HG02763 (cell line): Measurements from ENCODE around the gene SUPT3H.

Experiments
- ATAC-seq: cut with Tn5 transposase; IDR thresholded peaks from one replicate; pipeline ENCODE4 v1.9.1; 2021; ENCODE audit warnings: mild to moderate bottlenecking, moderate library complexity; ENCODE audit not compliant: unreplicated experiment

Gene SUPT3H

DNA sequence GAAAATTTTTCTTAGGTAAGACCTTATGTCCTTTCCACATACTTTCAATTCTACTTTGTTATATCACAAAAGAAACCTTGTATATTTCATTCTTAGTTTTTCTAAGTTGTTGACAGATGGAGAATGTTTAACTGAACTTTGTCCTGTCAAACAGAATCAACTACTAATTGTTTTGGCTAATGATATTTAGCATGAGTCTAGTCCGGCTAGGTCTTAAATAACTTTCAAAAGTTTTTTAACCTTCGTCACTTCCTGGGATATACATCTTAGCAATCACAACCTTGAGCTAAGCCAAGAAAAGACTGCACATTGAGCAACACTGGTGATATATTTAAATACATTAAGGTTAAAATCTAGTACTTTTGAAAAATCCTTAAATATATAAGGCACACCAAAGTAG, 112.5 kb downstream of the SUPT3H start:
- no peak for ATAC-seq

DNA sequence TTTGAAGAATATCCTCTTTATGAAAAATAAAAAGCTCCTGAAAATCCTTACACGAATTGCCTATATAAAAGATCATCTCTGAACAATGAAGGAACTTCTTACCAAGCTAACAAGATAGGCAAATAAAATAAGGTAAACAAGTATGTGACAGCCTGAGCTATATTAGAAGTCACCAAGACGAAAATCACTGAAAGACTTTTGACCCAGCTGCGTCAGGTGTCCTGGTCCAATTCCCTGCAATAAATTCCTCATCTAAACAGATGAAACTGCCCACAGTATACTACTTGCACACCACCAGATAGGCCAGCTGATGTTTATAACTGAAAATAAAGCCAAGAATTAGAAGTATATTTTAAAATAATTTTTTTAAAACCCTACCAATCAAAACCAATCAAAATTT, 117.0 kb downstream of the SUPT3H start:
- no peak for ATAC-seq

DNA sequence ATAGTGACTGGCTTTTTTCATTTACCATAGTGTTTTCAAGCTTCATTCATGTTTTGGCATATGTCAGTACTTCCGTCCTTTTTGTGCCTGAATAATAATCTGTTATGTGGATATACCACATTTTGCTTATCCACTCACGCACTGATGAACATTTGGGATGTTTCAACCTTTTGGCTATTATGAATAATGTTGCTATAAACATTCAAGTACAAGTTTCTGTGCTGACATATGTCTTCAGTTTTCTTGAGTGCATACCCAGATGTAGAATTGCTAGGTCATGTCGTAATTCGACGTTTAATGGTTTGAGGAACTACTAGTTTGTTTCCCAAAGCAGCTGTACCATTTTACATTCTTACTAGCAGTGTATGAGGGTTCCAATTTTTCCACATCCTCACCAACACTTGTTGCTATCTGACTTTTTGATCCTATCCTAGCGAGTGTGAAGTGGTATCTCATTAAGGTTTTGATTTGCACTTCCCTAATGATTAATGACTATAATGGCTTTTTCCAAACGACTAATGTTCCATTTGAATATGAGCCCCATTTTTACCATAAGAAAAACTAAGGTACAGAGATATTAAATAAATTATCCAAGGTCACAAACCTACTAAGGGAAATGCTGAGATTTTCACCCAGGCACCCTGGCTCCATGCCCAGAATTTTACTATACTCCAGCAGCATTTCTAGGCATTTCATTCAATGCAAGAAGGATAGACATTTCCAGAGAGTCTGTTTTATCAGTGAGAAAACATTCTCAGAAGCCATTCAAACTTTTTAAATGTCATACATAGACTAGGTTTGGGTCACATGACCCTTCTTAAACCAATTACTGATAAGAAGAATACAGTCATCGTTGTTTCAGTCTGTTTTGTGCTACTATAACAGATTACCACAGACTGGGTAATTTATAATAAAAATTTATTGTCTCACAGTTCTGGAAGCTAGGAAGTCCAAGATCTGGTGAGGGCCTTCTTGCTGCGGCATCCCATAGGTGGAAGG, 120.7 kb downstream of the SUPT3H start:
- no peak for ATAC-seq

DNA sequence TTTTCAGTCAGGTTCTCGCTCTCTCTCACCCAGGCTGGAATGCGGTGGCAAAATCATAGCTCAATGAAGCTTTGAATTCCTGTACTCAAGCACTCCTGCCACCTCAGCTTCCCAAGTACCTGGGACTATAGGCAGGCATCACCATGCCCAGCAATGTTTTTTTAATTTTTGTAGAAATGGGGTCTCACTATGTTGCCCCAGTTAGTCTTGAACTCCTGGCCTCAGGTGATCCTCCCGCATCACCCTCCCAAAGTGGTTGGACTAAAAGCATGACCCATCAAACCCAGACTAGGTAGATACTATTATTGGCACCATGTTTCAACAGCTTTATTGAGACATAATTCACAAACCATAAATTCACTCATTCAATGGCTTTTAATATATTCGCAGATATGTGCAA, 122.3 kb downstream of the SUPT3H start:
- no peak for ATAC-seq

DNA sequence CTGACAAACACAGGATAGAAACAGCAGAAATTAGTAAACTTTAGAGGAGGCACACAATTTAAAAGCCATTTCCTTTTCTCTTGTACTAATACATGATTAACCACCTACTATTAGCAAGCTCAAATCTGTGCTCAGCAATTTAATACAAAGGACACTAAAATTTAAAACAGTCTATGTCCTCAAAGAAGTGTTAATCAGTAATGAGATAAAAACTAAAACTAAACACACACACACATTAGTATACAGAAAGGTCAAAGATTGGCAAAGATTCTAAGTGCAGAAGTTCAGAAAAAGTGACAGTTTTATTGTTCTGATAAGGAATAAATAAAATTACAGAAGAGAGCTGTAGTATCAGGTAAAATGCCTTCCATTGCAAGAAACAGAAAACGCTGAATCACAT, 123.5 kb downstream of the SUPT3H start:
- no peak for ATAC-seq

DNA sequence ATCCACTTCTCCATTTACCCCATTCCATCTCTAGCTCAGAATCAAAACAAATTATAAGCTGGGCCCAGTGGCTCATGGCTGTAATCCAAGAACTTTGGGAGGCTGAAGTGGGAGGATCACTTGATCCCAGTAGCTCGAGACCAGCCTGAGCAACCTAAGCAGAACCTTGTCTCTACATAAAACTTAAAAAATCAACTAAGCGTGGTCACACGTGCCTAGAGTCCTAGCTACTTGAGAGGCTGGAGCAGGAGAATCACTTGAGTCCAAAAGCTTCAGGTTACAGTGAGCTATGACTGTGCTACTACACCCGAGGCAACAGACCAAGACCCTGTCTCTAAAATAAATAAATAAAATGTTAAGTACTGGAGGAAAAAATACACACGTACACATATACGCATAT, 124.3 kb downstream of the SUPT3H start:
- no peak for ATAC-seq

DNA sequence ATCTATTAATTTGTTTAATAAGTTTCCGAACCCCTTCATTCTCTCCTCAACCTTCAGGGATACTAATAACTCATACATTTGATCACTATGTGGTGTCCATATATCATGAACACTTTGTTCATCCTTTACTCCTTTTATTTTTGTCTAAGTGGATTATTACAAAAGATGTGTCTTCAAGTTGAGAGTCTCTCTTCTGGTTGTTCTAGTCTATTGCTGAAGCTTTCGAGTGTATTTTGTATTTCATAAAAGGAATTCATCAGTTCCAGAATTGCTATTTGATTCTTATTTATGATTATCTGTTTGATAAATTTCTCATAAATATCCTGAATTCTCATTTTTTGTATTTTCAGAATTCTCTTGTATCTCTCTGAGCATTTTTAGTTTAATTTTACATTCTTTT, 146.1 kb downstream of the SUPT3H start:
- ATAC-seq, result no peak

DNA sequence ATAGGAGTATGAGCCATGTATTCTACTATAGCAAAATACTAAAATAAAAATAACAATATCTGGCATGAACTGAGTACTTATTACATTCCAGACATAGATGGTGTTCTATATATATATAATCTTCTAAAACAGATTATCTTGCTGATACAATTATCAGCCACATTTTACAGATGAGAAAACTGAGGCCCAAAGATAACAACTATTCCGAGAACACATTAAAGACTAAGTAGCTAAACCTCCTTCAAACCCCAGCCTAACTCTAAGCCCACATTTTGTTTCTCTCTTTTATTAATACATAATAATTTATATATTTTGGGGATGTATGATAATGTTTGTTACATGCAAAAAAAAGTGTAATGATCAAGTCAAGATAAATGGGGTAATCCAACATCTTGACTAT, 148.3 kb downstream of the SUPT3H start:
- ATAC-seq, result no peak

DNA sequence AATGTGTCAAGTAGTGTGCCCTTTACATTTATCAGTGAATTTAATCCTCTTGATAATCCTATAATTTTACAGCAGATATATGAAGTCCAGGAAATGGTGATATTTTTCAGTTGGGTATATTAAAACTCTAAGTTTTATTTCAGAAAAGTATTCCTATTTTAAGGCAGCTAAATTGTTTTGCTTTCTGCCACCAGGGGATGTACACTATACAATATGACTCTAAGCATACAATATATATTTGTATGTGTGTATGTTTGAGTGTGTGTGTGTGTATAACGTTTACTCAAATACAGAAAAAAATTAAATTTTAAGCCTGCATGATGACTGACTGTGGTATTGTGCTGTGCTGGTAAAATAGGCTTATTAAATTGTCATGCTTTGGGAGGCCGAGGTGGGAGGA, 151.7 kb downstream of the SUPT3H start:
- no peak for ATAC-seq

DNA sequence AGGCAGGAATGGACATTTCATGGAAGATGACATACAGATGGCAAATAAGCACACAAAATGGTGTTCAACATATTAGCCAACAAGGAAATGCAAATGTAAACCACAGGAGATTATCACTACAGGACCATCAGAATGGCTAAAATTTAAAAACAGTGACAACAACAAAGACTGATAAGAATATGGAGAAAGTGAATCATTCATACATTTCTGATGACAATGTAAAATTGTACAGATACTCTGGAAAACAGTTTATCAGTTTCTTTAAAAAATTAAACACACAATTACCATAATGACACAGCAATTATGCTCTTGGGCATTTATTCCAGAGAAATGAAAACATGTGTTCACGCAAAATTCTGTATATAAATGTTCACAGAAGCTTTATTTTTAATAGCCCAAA, 155.4 kb downstream of the SUPT3H start:
- ATAC-seq, result no peak

DNA sequence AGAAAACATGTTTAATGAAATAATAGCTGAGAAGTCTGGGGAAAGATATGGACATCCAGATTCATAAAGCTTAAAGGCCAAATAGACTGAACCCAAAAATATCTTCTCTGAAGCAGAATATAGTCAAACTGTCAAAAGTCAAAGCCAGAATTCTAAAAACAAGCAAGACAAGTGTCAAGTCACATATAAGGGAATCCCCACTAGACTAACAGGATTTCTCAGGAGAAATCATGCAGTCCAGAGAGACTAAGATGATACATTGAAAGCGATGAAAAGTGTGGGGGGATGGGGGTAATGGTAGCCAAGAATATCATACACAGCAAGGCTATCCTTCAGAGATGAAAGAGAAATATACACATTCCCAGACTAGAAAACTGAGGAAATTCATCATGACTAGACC, 162.0 kb downstream of the SUPT3H start:
- no peak for ATAC-seq

DNA sequence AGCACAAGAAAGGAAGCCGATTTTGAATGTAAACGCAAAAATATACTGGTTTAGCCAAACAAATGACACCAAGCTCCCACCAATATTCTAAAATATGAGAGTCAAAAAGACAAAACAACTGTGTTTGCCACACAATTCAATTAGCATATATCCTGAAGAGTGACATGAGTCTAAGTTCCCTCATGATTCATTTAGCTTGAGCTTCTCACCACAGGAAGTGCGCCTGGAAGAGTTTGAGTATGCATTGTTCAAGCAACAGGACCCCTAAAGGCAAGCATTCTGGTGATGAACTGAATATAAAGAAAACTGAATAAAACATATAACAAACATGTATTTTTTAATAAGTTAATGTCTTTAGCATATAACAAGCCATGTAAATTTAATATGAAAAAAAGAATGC, 164.8 kb downstream of the SUPT3H start:
- no peak for ATAC-seq

DNA sequence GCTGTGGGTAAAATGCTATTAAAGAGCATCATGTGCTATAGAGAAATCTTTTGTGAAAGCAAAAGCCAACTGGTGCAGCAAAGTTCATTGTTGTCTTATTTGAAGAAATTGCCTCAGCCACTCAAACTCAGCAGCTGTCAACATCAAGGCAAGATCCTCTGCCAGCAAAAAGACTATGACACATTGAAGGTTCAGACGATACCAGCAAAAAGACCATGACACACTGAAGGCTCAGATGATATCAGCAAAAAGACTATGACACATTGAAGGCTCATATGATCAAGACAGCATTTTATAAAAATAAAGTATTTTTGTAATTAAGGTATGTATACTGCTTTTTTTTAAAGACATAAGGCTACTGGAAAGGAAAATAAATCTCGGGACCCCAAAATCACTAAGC, 168.0 kb downstream of the SUPT3H start:
- ATAC-seq, result no peak

DNA sequence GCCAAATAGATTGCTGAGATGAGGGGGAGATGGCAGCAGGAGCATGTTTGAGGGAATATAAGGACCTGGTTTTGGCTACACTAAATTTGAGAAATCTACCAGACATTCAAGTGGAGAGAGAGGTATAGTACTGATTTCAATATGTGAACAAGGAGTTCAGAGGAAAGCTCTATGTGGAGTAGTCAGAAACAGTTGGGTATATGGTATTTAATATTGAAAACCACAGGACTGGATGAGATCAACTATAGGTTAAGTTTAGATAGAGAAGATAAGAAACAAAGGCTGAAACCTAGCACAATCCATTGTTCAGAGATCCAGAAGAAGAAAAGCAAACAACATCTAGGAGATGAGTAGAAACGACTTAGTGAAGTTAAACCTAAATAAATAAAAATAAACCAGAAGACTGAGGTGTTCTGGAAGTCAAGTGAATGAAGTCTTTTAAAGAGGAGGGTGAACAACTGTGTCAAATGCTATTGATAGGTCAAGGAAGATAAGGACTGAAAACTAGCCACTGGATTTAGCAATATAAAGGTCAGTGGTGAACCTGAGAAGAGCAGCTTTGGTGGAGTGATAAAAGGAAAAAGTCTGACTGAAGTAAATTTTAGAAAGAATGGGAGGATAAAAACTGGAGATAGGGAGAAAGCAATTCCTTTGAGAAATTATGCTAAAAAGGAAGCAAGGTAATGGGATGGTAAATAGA, 170.8 kb downstream of the SUPT3H start:
- no peak for ATAC-seq

DNA sequence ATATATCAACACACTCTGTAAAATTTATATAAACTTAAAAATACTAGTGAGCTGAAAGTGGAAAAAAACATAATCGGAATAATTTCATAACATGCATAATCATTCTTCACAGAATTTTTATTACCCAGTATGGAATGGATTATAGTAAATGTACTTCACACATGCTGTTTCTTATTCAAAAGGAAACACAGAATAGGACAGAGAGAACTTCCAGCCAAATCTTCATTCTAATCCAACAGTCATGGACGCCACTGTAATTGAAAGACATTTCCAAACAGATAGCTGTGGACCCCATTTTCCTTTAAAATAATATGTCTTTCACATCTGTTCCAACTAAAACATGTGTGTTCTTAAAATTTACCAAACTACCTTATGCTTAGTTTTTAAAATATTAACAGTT, 176.2 kb downstream of the SUPT3H start:
- no peak for ATAC-seq

DNA sequence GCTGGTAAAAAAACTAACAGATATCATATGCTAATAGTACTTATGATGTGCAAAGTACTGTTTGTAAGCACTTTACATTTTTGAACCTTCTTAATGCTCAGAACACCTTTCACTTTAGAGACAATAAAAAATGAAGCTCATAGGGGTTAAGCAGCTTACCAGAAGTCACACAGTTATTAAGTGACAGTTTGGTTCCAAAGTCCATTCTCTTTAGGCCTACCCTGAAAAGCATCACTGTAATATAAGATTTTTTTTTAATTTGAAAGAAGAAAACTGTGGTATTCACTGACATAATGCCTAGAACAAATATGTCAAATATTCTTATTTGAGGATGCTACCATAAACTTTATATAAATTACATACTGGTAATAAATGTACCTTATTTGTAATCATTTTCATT, 177.2 kb downstream of the SUPT3H start:
- no peak for ATAC-seq

DNA sequence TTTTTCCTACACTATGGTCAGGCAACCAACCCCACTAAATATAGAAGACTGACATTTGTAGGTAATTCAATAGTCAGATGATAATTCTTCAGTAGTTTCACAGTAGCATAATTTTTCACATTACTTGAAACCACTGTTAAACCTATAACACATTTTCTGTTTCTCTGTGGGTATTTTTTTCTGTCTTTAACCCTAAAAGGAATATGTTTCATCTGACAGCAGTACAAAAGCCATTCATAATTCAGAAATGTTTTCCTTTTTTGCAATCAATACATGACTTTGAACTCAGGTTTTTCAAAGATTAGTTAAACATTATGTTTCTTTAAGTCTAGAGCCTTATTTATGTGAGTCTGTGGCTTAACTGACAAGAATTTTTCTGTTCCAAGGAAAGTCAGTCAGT, 178.2 kb downstream of the SUPT3H start:
- no peak for ATAC-seq

DNA sequence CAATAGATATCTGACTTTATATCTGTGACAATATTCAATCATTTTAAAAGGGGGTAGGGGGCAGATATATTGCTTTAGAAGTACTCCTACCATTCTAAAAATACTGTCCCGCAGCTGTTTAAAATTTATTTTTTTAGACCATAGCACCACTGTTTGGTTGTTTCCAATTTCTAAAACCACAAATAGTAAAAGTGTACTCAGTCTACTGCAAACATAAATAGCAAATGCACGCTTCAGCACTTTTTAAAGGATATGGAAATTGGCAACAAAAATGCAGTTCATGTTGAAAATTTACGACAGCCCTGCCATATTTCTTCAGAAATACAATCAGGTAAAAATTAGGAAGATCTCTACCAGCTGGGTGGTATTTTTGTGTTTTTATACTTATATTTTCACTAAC, 181.6 kb downstream of the SUPT3H start:
- ATAC-seq, result no peak

DNA sequence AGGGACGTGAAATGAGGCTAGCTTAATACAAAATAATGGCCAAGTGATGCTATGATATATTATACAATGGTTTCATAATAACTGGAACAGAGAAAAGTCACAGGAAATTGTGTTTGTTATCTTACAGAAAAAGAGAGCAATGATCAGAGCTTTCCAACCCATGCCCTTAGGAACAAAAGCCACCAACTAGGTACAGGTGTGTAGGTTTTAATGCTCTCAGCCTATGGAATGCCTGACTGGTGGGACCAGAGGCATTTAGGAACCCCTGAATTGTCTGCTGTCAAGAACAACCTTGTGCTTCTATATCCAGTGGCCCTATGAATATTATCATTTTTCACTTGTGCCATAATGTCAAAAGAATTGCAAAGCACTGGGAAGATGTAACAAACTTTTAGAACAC, 182.6 kb downstream of the SUPT3H start:
- no peak for ATAC-seq

DNA sequence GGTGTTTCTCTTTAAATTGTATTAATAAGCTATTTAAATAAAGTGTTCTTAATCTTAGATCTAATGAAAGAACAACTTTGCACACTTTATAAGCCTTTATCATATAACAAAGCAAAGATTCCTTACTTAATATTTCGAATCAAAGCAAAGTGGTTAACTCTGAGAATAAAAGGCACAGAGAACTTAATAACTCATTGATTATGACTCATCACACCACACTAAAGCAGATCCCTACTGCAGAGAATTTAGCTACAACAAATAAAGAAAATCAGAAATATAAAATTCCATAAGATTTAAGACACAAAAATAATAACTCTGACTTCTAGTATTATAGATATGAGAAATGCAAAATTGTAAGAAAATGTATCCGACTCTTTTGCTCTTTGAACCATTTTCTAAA, 185.2 kb downstream of the SUPT3H start:
- ATAC-seq, result no peak

DNA sequence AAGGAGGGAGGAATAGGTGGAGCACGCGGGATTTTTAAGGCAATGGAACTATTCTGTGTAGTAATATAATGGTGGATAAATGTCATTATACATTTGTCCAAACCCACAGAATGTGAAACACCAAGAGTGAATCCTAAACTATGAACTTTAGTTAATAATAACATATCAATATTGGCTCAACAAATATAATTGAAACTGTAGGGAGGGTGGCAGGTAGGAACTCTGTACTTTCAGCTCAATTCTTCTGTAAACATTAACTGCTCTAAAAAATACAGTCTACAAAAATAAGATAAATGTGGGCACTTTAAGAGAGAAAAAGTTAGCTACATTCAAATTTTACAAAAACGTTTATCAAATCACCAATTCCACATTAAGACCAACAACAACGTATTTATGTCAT, 186.3 kb downstream of the SUPT3H start:
- no peak for ATAC-seq

DNA sequence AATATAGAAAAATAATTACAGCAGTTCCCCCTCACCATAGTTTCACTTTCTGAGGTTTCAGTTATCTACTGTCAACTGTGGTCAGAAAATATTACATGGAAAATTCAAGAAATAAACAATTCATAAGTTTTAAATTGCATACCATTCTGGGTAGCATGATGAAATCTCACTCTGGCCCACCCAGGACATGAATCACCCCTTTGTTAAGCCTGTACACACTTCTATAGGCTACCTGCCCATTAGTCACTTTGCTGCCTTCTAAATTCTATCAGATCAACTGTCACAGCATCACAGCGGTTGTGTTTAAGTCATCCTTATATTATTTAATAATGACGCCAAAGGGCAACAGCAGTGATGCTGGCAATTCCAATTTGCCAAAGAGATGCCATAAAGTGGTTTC, 189.9 kb downstream of the SUPT3H start:
- ATAC-seq, result no peak
